ENCODE results near the gene VTI1A.
"Not testable (repeated sequence)": the region's sequence is repeated elsewhere in the genome, so short reads cannot be mapped to it uniquely, and the experiment has no call there.

VTI1A gene

DNA sequence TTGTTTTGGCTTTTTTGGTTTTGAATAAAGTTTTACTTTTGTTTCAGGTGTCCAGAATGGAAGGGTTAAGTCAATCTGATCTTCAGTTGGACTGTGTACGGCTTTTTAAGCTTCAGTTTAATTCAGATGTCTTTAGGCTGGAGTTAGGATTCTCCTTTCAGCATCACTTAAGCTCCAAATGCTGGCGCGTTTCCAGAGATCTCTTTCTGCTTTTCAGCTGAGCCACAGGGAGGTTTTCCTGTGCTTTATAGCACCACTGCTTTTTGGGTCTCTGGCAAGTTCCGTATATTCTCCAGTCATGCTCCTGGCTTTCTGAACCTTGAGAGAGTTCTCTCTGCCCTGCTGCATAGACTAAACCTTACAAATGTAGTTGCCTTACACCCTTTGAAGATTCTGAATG lies 60.0 kb downstream of the VTI1A start:
- DNase-seq (ENCODE audit: low read depth) = no peak

DNA sequence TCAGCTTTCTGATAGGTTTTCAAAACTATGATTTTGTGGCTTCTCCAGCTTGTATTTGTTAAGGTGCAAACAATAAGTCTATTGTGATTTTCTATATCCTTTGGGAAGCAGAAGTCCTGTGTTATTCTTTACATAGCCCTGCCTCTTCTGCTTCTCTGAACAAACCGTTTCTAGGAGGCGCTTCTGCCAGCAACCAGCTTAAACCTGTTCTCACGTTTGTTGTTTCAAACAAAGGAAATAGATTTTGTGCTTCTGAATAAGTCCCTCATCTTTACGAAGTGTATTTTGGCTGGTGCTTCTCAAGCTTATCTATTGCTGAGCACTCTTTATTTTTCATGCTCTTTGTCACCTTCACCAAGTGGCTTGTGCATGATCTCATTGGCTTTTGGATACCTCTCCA lies 61.0 kb downstream of the VTI1A start:
- DNase-seq (ENCODE audit: low read depth) = no peak

DNA sequence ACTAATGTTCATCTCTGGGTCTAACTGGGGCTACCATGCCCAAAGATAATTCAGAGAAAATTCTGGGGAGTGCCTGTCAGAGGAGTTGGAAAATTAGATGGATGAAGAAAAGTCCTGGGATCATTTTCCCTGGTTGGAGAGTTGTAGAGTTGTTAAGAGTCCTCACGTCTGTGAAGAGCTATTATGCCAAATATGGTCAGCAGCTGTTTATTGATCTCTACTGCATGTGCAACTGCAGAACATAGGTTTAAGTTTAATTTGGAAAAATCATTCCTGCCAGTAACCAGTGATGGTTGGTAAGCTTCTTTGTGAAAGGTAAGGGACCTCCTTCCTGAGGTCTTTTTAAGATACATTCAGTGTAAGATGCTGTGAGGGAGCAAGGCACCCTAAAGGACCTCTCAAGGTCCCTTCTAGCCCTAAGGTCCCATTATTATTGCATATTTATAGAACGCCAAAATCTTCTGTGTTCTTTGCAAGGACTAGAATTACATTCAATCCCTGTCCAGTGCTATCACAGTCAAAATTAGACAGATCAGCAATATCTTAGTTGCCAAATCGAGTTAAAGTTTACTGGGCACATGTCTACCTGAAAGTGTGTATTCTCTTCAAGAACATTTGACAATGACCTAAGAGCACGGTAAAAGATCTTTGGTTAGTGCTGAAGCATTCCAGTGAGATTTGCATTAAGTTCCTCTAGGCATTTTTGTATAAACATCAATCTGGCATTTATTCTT lies 62.7 kb downstream of the VTI1A start:
- DNase-seq (ENCODE audit: low read depth) = no peak

DNA sequence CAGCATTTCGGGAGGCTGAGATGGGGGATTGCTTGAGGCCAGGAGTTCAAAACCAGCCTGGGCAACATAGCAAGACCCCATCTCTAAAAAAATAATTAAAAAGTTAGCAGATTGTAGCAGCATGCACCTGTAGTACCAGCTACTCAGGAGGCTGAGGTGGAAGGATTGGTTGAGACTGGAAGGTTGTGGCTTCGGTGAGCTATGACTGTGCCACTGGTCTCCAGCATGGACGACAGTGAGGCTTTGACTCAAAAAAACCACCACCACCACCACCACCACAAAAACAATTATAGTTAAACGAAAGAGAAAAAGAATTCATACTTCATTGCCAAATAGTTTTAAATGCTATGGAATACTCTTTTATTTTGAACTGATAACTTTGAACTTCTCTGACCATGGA lies 63.4 kb downstream of the VTI1A start:
- no peak for DNase-seq (ENCODE audit: low read depth)

DNA sequence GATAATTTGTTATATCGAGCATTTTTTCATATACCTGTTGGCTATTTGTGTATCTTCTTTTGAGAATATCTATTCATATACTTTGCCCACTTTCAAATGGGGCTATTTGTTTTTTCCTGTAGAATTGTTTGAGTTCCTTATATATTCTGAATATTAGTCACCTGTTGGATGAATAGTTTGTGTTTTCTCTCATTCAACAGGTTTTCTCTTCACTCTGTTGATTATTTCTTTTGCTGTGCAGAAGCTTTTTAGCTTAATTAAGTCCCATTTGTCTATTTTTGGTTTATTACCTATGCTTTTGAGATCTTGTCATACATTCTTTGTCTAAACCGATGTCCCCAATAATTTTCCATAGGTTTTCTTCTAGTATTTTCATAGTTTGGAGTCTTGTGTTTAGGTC lies 65.3 kb downstream of the VTI1A start:
- DNase-seq (ENCODE audit: low read depth) = no peak

DNA sequence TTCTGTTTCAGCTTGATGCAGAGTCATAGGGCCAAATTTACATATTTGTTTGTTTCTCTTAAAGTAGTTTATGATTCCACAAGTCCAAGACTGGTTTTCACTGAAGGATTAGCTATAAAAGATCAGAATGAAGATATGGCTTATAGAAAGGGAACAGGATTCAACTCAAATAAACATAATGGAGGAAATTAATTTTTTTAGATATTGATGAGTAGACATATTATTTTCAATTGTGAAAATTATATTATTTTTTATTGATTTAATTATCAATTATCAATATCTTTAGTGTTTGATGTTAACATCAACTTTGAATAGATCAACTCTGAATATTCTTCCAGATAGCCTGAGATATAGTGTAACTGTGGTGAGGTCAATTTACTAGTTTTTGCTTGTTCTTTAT lies 68.1 kb downstream of the VTI1A start:
- no peak for DNase-seq (ENCODE audit: low read depth)

DNA sequence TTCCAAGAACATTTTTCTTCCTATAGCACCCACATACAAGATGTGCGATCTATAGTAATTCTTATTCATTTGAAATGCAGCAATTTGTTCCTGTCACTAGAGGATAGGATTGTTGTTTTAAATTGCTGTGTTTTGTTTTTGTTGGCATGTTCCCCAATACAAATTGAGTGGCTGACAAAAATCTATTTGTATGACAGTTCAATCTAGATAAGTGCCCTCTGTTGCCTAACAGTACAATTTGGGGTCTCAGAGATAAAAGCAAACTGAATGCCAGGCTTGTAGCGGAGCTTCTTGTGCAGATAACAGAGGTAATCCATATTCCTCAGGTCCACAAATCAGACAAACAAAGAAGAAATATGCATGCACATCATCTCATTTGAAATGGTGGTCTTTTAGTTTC lies 68.8 kb downstream of the VTI1A start:
- DNase-seq (ENCODE audit: low read depth) = no peak

DNA sequence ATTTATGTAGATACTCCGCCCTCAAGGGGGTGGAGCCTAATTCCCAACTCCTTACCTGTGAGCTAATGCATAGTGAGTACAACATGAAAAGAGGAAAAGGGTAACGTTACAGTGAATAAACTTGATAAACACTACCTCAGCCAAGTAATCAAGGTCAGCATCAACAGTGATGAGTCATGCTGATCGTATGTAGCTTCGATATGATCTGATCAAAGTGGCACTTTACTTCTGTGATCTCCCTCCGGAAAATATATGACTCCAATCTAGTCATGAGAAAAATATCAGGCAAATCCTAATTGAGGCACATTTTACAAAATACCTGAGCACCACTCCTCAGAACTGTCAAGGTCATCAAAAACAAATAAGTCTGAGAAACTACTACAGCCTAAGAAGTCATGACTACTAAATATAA lies 70.4 kb downstream of the VTI1A start:
- no peak for DNase-seq (ENCODE audit: low read depth)

DNA sequence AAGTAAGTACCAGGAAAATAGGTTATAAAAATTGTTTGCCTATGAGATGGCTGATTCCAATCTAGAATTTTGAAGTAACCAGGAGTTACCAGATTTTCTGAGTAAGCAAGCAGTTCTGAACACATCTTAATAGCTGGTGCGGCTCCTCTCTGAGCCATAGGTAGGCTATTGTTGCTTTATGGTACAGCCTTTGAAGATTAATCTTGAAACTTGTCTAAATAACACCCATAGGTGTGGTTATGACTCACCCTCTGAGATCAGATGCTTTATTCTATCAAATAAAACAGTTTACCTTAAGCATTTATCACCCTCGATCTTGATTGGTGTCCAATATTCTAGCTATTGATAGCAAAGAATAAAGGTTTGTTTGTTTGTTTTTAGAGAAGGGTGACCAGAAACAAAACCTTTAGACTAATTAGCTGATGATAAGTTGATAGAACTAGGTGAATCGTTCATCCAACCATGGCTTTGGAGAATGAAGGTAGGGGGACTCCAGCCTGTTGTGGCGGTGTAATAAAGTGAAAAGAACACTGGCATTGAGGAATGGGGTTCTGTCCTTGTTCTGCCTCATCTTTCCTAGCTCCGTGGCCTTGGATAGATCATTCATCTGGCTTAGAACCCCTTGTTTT lies 72.2 kb downstream of the VTI1A start:
- no peak for DNase-seq (ENCODE audit: low read depth)

DNA sequence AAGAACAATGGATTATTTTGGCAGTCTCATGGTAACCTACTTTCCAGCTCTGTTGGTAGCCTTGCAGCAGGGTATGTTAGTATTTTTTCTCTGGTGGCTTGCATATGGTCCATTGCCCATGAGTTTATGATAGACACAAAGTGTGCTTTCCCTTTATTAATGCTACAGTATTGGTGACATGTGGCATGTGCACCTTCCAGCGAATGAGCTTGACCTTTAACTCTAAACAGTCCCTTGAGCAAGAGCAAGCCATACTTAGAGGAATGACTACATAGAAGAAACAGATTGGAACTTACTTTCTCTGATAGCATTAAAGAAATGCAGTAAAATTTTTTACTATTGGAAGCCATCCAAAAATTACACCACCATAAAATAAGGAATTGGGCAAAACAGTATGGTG lies 73.9 kb downstream of the VTI1A start:
- no peak for DNase-seq (ENCODE audit: low read depth)

DNA sequence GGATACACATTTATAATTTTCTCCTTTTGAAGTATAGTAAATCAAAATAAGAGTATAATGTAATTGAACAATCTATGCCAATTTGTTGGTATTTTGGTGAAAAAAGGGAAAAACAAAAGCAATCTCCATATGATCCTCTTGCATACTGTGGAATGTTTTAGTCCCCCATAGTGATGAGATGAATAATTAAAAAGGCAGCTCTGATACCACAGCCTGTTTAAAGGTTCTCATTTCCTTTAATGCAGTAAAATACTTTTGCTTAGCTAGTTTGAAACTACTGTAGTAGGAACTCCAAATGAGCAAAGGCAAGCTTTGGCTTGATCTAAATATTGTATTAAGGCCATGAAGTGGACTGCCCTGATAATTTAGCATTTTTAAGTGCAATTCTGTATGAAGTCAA lies 77.6 kb downstream of the VTI1A start:
- DNase-seq (ENCODE audit: low read depth) = no peak

DNA sequence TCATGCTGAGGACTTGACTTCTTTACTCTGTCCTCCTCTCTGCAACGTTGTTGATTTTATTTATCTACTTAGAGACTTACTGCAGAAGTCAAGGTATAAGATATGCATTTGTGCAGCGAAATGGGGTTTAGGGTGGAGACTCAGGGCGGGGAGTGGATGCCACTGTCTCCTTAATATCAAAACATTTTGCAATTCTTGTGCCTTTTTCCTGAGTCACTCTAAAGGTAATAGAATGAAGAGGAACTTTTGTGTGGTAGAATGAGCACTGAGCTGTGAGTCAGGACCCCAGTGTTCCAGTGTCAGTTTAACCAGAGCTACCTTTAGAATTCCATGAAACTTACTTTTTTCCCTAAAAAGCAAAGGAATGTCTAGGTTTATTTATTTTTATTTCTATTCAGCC lies 78.2 kb downstream of the VTI1A start:
- DNase-seq (ENCODE audit: low read depth) = no peak

DNA sequence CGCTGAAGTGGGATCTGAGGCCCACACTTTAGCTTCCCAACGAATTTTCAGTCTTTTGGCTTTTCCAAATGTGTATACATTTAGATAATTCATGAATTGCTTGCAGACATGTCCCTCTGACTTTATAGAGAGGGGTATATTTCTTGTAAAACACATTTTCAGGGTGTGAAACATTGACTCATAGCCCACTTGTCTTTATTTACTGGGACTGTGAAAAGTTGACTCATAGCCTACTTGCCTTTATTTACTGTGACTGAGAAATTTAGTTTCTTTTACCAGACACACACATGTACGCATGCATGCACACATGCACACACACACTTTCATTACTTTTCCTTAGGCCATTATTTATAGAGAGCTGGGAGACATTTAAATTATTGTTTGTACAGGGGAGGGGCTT lies 79.1 kb downstream of the VTI1A start:
- no peak for DNase-seq (ENCODE audit: low read depth)

DNA sequence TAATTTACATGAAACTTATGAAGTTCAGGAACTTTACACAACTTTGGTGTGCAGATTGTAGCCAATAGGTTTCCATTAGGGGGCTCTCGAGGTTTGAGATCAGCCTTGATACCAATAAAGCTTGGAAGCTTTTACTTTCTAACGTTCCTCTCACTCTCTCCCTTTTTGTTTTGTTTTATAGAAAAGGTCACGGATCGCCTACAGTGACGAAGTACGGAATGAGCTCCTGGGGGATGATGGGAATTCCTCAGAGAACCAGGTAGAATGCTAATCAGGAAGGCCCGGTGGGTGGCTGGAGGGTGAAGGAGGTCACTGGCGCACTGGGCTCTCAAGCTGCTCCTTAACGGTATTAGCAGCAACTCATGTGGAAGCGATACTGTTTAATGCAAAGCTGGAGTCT lies 79.9 kb downstream of the VTI1A start:
- no peak for DNase-seq (ENCODE audit: low read depth)

DNA sequence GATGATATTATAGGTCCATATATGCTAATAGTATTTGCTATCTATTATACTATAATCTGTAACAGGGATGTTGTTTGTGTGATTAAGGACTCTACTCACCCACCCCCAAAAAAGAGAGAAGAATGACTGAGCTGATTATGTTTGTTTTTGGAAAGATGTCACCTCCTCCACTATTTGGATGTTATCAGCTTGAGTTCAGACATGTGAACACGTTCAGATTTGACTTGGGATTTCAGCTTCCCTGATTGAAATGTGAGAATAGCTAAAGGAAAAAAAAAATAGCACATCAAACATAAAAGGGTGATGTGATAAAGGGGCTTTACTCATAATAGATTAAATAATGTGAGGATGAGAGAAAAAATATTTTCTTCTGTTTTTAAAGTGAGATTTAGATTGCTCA lies 81.2 kb downstream of the VTI1A start:
- no peak for DNase-seq (ENCODE audit: low read depth)

DNA sequence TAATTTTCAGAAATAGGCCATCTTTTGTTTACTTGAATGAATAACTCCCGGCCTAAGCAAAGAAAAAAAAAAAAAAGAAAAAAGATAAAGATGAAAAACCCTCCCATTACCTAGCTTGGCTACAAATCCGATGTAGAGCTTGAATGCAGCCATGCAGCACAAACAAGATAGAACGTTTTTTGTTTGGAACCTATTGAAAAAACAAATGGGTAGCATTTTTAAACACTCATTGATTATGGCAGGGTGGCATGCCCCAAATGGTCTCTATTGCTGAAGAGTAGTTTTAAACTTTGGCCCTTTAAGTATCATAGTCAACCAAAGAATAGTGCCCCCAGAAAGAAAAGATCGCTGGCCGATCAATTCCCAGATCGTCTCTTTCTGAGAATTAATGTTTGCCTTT lies 84.4 kb downstream of the VTI1A start:
- no peak for DNase-seq (ENCODE audit: low read depth)

DNA sequence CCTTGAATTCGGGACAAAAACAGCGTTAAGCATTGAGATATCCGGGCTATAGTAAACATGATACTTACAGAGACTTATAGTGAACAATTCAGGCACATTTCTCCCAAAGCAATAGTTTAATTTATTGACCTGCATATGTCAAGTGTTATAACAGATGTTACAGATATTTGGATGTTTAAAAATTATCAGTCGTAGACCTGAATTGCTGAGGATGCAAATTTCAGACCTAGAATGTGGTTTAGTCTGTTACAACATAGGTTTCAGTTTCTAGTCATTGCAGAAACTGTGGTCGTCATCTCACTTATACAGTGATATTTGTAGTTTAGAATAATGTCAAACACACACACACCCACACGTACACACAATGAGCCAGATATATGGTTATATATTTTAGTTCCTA lies 85.2 kb downstream of the VTI1A start:
- no peak for DNase-seq (ENCODE audit: low read depth)

DNA sequence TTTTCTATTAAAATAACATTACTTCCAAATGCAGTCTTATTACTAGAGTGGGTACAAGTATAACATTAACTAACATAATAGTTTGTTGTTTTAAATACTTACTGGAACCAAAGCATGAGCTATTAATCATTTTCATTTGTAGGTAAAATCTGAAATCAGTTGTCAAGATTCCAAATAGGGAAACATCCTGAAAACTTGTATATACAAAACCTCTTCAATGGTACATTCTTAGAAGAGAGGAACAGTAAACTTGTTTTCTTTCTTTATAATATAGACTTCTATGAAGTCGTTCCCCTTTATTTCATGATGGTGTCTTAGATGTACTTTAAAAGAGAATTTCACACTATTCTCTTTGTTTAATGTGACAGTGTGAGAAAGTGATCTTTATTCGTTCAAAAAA lies 85.9 kb downstream of the VTI1A start:
- DNase-seq (ENCODE audit: low read depth) = no peak

DNA sequence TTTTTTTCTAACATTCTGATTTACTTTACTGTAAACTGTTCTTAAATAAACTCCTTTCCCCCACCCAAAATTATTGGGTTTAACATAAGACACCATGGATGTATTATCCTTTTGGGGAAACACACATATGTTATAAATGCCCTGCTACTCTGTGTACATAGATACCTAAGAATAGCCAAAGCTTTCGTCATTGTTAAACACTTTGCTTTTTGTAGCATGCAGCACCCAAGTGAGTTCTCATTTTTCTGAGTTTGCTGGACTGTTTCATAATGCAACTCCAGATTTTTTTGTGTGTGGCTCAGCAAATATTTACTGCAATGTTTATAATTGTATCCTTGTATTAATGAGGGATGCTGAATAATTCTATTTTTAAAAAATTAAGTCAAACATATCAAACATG lies 86.9 kb downstream of the VTI1A start:
- no peak for DNase-seq (ENCODE audit: low read depth)

DNA sequence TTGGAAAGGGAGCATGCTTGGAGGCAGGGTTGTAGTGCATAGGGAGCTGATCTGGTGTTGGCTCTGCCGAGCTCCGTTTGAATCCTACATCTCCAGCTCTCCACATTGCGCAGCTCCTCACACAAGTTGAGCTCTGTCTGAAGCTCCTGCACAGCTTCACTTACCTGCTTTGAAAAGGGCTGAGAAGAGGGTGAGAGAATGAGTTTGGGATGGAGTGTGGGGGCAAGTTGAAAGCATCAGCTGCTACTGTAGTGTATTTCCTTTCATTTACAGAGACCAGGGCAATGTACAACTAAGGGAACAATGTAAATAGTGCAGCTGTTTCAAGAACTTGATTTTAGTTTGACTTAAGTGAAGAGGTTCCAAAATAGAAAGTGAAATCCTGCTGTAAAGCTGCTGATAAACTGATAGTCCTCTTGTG lies 88.5 kb downstream of the VTI1A start:
- no peak for DNase-seq (ENCODE audit: low read depth)

DNA sequence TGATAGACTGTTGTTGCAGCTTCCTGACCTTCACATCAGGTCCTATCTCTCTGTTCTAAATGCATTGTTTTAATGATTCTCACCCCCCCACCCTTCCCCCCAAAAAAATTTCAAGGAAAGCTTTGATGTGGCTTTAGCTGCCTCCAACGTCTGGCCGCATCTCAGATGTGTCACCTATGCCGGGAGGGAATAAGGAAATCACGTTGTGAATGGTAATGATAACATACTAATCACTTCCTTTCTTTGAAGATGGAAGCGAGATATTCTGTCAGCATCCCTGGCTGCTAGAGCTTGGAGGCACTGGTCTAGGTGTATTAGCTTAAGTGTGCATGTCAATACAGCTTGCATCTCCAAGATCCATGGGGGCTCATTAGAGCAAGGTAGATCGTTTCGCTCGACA lies 89.6 kb downstream of the VTI1A start:
- no peak for DNase-seq (ENCODE audit: low read depth)

DNA sequence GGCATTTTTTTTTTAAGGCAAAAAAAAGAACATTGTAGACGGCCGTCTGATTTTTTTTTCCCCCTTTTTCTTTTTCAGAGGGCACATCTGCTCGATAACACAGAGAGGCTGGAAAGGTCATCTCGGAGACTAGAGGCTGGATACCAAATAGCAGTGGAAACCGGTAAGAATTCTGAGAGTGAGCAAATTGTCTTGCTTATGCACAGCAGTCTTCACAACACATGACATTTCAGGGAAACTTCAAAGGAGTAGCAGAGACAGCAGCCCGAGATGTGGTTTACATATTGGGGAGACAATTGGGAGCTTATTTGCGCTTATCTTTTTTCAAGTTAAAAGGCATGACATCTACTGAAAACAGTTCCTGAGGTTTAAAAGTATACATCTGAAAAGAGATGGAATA lies 91.2 kb downstream of the VTI1A start:
- DNase-seq (ENCODE audit: low read depth) = no peak

DNA sequence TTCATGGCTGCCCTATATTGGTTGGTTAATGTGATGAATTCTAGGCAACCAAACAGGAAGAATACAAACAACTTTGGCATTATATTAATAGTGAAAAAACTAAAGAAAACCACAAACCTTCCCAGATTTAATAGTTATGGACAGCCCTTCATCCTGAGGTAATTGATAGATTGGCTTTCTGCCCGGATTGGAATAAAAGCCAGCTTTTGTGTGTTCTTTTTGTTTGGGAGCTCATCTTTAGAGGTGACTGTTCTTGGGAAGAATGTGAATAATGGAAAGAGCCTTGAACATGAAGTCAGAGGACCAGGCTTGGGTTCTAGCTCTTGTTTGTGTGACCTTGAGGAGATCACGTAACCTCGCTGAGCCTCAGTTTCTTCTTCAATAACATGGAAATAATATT lies 92.3 kb downstream of the VTI1A start:
- DNase-seq (ENCODE audit: low read depth) = no peak

DNA sequence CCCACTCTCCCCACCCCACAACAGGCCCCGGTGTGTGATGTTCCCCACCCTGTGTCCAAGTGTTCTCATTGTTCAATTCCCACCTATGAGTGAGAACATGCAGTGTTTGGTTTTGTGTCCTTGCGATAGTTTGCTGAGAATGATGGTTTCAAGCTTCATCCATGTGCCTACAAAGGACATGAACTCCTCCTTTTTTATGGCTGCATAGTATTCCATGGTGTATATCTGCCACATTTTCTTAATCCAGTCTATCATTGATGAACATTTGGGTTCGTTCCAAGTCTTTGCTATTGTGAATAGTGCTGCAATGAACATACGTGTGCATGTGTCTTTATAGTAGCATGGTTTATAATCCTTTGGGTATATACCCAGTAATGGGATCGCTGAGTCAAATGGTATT lies 95.8 kb downstream of the VTI1A start:
- not testable (repeated sequence) for DNase-seq (ENCODE audit: low read depth)

All from stimulated activated CD8-positive, alpha-beta memory T cell treated with anti-CD3 and anti-CD28 coated beads, Interleukin-7, amount 100 ng/mL, for 24 hours (primary cell).